Ovary (tissue), 3 donors: ENCODE data around the gene MIF.

Experiments used
- EP300 ChIP-seq: sonication (generic); formaldehyde crosslinking; IDR thresholded peaks from one replicate; pipeline ENCODE4 v1.6.1; 2017; ENCODE audit warnings: antibody characterized with exemption
- POLR2A ChIP-seq: fragments of 450-650 bp; IDR thresholded peaks from one replicate; pipeline ENCODE4 v1.6.1; 2017; ENCODE audit warnings: antibody characterized with exemption, mild to moderate bottlenecking, moderate library complexity
- TF ChIP-seq, protein P1 (sequence below), 3 donors: fragments of 450-650 bp in 2 of 3; fragments of 200-600 bp in 1 of 3; IDR thresholded peaks; one replicate each; pipeline versions ENCODE4 v1.5.1 to v1.8.0; 2016 to 2022; ENCODE audit warnings: antibody characterized with exemption in 3 of 3, mild to moderate bottlenecking in 1 of 3
- donor health status: DM: no; HTN: no; CAD: no.

DNA sequence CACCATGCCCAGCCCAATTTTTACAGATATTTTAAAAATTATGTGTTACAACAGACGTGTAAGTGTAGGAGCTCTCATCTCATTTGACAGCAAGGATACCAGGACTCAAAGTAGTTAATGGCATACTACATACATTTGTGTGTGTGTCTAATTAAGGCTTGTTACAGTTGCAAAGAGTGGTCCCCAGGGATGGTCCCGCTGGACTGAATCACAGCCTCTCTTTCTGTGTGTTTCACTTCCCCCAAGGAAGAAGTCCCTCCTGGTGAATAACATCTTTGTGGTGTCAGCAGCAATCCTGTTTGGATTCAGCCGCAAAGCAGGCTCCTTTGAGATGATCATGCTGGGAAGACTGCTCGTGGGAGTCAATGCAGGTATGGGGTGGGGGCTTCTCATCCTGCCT lies 19.3 kb upstream of the MIF start:
- TF ChIP-seq POLR2A (no peak), EP300 (no peak)
- TF ChIP-seq, protein P1, sequence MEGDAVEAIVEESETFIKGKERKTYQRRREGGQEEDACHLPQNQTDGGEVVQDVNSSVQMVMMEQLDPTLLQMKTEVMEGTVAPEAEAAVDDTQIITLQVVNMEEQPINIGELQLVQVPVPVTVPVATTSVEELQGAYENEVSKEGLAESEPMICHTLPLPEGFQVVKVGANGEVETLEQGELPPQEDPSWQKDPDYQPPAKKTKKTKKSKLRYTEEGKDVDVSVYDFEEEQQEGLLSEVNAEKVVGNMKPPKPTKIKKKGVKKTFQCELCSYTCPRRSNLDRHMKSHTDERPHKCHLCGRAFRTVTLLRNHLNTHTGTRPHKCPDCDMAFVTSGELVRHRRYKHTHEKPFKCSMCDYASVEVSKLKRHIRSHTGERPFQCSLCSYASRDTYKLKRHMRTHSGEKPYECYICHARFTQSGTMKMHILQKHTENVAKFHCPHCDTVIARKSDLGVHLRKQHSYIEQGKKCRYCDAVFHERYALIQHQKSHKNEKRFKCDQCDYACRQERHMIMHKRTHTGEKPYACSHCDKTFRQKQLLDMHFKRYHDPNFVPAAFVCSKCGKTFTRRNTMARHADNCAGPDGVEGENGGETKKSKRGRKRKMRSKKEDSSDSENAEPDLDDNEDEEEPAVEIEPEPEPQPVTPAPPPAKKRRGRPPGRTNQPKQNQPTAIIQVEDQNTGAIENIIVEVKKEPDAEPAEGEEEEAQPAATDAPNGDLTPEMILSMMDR (IDR thresholded peaks at IDR 0.05): no peak
